ENCODE results near the gene C9orf153. TPM values are rescaled to one million over a fixed set of nuclear protein-coding genes. Genes with fewer than 3 reads are reported as not detected.
"Not testable (repeated sequence)": the region's sequence is repeated elsewhere in the genome, so short reads cannot be mapped to it uniquely, and the experiment has no call there.

Gene C9orf153
- total and polyA plus RNA-seq, 8 donors = 0.31 to 0.62 (median 0.53) TPM; not detected in 1

DNA sequence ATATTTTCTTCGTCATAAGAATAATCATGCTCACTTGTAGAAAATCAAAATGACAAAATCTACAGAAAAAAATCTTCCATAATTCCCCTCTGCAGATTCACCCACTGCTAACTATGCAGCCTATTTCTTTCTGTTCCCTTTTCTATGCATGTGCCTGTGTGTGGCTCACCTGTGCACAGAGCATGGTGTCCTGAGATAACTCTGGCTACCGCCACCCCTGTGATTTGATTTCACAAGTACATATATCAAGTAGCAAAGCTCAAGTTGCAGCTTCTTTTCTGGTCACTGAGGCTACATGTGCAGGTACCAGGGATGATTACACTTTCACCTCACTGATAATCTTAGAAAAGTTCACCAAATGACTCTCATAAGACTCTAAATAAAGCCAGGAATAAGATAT, 41.2 kb upstream of the C9orf153 start:
- DNase-seq = no peak
- Histone ChIP-seq H3K27me3 (no peaks in the 10 kb centered on the region), H3K4me1 (no peaks in the 10 kb centered on the region), H3K36me3 (peaks cover 0 to 100% of the 10 kb centered on the region in 2 donors), H3K27ac (no peak overlapping the region), H3K9me3 (no peaks in the 10 kb centered on the region), H3K4me3 (no peak overlapping the region)
- intact Hi-C loops (cut with DNase I) = no loop called here
- ATAC-seq = no peak
- TF ChIP-seq, protein P1, sequence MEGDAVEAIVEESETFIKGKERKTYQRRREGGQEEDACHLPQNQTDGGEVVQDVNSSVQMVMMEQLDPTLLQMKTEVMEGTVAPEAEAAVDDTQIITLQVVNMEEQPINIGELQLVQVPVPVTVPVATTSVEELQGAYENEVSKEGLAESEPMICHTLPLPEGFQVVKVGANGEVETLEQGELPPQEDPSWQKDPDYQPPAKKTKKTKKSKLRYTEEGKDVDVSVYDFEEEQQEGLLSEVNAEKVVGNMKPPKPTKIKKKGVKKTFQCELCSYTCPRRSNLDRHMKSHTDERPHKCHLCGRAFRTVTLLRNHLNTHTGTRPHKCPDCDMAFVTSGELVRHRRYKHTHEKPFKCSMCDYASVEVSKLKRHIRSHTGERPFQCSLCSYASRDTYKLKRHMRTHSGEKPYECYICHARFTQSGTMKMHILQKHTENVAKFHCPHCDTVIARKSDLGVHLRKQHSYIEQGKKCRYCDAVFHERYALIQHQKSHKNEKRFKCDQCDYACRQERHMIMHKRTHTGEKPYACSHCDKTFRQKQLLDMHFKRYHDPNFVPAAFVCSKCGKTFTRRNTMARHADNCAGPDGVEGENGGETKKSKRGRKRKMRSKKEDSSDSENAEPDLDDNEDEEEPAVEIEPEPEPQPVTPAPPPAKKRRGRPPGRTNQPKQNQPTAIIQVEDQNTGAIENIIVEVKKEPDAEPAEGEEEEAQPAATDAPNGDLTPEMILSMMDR (IDR thresholded peaks at IDR 0.05) = no peak

DNA sequence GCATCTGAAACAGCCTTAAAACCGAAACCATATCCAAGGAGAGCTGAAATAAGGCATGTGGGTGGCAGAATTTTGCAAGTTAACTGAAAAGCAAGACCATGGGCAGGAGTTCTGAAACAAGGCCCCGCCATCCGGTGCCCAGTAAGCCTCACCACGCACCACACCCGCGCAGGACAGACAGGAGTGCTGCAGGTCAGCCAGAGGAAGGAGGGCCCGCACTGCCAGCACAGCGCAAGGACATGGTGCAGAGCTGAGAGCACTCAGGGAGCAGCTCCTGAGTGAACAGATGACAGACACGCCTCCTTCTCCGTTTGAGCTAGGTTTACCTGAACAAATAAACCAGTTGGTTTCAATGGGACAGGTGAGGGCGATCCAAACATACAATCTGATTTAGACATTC, 39.4 kb upstream of the C9orf153 start:
- TF ChIP-seq, protein P1 (IDR thresholded peaks at IDR 0.05) = no peak
- H3K36me3 ChIP-seq = peaks cover 0 to 89% of the 10 kb centered on the region in 2 donors
- ATAC-seq = peak; percentile 69
- H3K4me3 ChIP-seq = no peak overlapping the region
- no peaks in the 10 kb centered on the region for H3K27me3 ChIP-seq
- intact Hi-C loops (cut with DNase I) = no loop called here
- no peaks in the 10 kb centered on the region for H3K9me3 ChIP-seq
- no peak overlapping the region for H3K27ac ChIP-seq
- no peak for DNase-seq
- no peaks in the 10 kb centered on the region for H3K4me1 ChIP-seq

DNA sequence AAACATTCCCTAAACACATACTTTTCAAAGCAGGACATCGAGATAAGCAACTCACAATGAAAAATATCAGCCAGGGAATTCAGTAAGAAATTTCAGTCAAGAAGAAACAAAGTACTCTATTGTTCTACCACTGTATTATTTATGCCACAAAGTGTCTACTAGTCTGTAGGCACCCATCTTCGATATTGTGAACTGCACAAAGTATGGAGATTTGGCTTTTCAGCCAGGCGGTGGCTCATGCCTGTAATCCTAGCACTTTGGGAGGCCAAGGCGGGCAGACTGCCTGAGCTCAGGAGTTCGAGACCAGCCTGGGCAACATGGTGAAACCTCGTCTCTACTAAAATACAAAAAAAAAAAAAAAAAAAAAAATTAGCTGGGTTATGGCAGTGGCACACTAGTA, 30.9 kb upstream of the C9orf153 start:
- DNase-seq; H3K4me3 ChIP-seq; H3K4me1 ChIP-seq; H3K27me3 ChIP-seq; H3K27ac ChIP-seq; H3K9me3 ChIP-seq; intact Hi-C loops (cut with DNase I); ATAC-seq: not testable (repeated sequence)
- H3K36me3 ChIP-seq = peaks cover 0 to 40% of the 10 kb centered on the region in 2 donors

DNA sequence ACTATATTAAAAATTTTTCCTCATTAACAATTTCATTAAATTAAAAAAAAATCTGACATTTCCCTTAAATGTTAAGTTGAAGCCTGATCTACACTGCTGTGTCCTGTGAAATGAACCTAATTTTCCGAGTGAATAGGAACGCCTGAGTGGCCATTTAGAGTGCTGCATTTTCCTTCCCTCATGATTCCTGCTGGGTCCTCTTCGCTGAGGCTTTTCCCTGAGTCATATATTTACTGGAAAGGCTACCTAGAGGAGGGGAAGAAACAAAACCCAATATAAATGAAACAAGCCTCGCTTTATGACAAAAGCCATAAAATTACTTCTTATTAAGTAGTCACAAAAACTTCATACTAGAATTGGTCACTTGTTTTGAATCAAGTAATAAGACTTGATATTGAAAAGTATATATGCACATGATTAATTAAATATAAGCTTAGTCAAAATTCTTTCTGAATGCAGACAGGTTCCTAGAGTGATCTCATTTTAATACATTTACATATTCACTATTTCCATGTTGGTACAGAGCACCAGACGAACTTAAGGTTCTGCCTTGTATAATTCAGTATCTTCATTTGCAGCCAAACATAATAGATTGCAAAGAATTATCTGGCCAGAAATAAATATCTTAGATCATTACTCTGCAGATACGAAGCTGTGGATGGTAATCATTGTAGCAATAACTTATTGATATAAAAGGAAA, 29.2 kb upstream of the C9orf153 start:
- H3K27me3 ChIP-seq = no peaks in the 10 kb centered on the region
- no peak overlapping the region for H3K4me3 ChIP-seq
- no peaks in the 10 kb centered on the region for H3K4me1 ChIP-seq
- no peak for DNase-seq
- H3K36me3 ChIP-seq = peaks cover 0 to 34% of the 10 kb centered on the region in 2 donors
- no peak for ATAC-seq
- intact Hi-C loops (cut with DNase I) = no loop called here
- TF ChIP-seq, protein P1 (IDR thresholded peaks at IDR 0.05) = no peak
- H3K9me3 ChIP-seq = no peaks in the 10 kb centered on the region
- no peak overlapping the region for H3K27ac ChIP-seq

DNA sequence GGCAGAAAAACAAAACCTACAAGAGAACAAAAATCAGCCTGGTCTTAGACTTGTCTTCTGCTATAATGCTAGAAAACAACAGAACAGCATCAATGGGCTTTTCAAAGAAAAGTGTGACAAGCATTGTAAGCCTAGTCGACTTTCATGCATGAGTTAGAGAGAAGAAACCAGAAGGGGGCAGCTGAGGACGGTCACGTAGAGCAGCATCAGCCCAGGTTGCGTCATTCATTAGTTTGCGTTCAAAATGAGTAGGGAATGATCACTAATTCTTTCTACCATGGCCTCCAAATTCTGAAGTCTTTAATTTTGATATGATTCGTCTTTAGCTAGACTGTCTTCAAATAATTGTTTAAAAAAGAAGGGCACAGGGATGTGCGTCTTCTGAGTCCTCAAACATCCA, 27.6 kb upstream of the C9orf153 start:
- Histone ChIP-seq H3K27me3 (no peaks in the 10 kb centered on the region), H3K27ac (no peak overlapping the region), H3K4me1 (peaks cover 0 to 7% of the 10 kb centered on the region in 2 donors), H3K4me3 (no peak overlapping the region), H3K9me3 (no peaks in the 10 kb centered on the region), H3K36me3 (peaks cover 0 to 24% of the 10 kb centered on the region in 2 donors)
- TF ChIP-seq, protein P1 (IDR thresholded peaks at IDR 0.05) = no peak
- DNase-seq (peak in 1 of 4 donors; percentile 20), ATAC-seq (no peak)
- intact Hi-C loops (cut with DNase I) = no loop called here

DNA sequence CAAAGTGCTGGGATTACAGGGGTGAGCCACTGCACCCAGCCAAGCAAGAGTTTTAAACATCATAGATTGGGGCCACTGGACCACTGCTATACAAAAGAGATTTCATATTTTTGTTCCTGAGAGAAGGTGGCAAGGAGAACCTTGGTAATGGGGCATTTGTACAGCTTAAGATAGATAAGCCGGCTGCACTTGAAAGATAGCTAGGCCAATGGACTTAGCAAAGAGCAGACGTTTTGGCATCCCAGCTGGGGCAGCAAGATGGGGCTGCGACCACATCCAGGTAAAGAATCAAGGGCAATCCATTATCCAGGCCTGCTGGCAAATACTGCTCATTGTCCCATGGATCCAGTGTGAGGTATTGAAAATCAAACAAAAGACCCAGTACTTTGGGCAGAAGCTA, 26.8 kb upstream of the C9orf153 start:
- DNase-seq (no peak), ATAC-seq (no peak)
- H3K36me3 ChIP-seq = peaks cover 0 to 18% of the 10 kb centered on the region in 2 donors
- intact Hi-C loops (cut with DNase I) = no loop called here
- peaks cover 0 to 11% of the 10 kb centered on the region in 2 donors for H3K4me1 ChIP-seq
- TF ChIP-seq, protein P1 (IDR thresholded peaks at IDR 0.05) = no peak
- no peaks in the 10 kb centered on the region for H3K9me3 ChIP-seq
- H3K4me3 ChIP-seq = no peak overlapping the region
- H3K27me3 ChIP-seq = no peaks in the 10 kb centered on the region
- H3K27ac ChIP-seq = no peak overlapping the region

Measured in left lung (tissue), 10 donors.